ENCODE results near the gene CYGB. TPM values are rescaled to one million over a fixed set of nuclear protein-coding genes. Genes with fewer than 3 reads are reported as not detected.

Gene CYGB
- total RNA-seq, 4 donors from 2014 or later: 1.3 to 12.8 (median 6.9) TPM

- H3K4me1 ChIP-seq: peaks cover 16 to 97% (median 16%) of the 10 kb centered on the region in 3 donors
- TF ChIP-seq CTCF (IDR thresholded peaks at IDR 0.05) (peak in 1 of 6 experiments; percentile 19), POLR2A (IDR thresholded peaks at IDR 0.05) (no peak)
- WGBS, 2 donors: 62 to 72% methylated on average over 4 to 6 of the region's 22 CpGs
- no peaks in the 10 kb centered on the region for H3K9me3 ChIP-seq
- H3K27me3 ChIP-seq: peaks cover 0 to 56% (median 3%) of the 10 kb centered on the region in 4 donors
- H3K4me3 ChIP-seq: peak within 1 kb of the TSS in 3 of 4 donors; percentile 38 to 67 (median 54)
- intact Hi-C loops (cut with DNase I): no loop called here
- peak within 1 kb of the TSS; percentile 63 to 87 (median 82) for H3K27ac ChIP-seq
- DNase-seq: no peak
- H3K36me3 ChIP-seq: no peaks in the 10 kb centered on the region
Measured at GRCh38 chr17:76539631-76540271, 2.2 kb upstream of the CYGB start, which contains the start of gene PRCD. Gene PRCD (plus strand): TSS chr17:76540044. CDS start chr17:76540142, 98 bp downstream.

GRCh38 chr17:76538941-76539570 is 1.5 kb upstream of the CYGB start:
- Histone ChIP-seq H3K27me3 (peaks cover 0 to 49% (median 3%) of the 10 kb centered on the region in 4 donors), H3K27ac (peak overlapping the region in 3 of 4 donors; percentile 57 to 87 (median 84)), H3K9me3 (no peaks in the 10 kb centered on the region), H3K4me3 (peak overlapping the region in 2 of 4 donors; percentile 54 to 67), H3K36me3 (no peaks in the 10 kb centered on the region), H3K4me1 (peaks cover 16 to 95% (median 18%) of the 10 kb centered on the region in 3 donors)
- no peak for DNase-seq
- 84 to 92% methylated on average over 6 to 9 of the region's 9 CpGs for WGBS, 2 donors
- intact Hi-C loops (cut with DNase I): no loop called here
- TF ChIP-seq POLR2A (IDR thresholded peaks at IDR 0.05): no peak
- TF ChIP-seq CTCF (IDR thresholded peaks at IDR 0.05): no peak

- H3K9me3 ChIP-seq: no peaks in the 10 kb centered on the region
- H3K36me3 ChIP-seq: no peaks in the 10 kb centered on the region
- H3K4me3 ChIP-seq: peak overlapping the region; percentile 15 to 67 (median 47)
- H3K27me3 ChIP-seq: peaks cover 0 to 47% (median 3%) of the 10 kb centered on the region in 4 donors
- intact Hi-C loops (cut with DNase I): no loop called here
- DNase-seq: no peak
- WGBS, 2 donors: 69 to 74% methylated on average over 4 to 8 of the region's 37 CpGs
- H3K4me1 ChIP-seq: peaks cover 16 to 88% (median 18%) of the 10 kb centered on the region in 3 donors
- H3K27ac ChIP-seq: peak overlapping the region; percentile 32 to 87 (median 70)
- TF ChIP-seq POLR2A (IDR thresholded peaks at IDR 0.05) (no peak), CTCF (IDR thresholded peaks at IDR 0.05) (no peak)
Measured at GRCh38 chr17:76538281-76538931, 897 bp upstream of the CYGB start.

GRCh38 chr17:76537288-76537577 is 276 bp downstream of the CYGB start:
- DNase-seq: no peak
- no peaks in the 10 kb centered on the region for H3K9me3 ChIP-seq
- H3K4me1 ChIP-seq: peaks cover 16 to 77% (median 21%) of the 10 kb centered on the region in 3 donors
- intact Hi-C loops (cut with DNase I): no loop called here
- H3K4me3 ChIP-seq: peak overlapping the region; percentile 15 to 67 (median 47)
- H3K27me3 ChIP-seq: peaks cover 0 to 47% (median 3%) of the 10 kb centered on the region in 4 donors
- no peak for TF ChIP-seq CTCF (IDR thresholded peaks at IDR 0.05)
- no peak for TF ChIP-seq POLR2A (IDR thresholded peaks at IDR 0.05)
- H3K27ac ChIP-seq: peak overlapping the region; percentile 32 to 87 (median 70)
- 0 to 20% methylated on average over 1 to 2 of the region's 26 CpGs for WGBS, 2 donors
- no peaks in the 10 kb centered on the region for H3K36me3 ChIP-seq

All from esophagus squamous epithelium (tissue), 5 donors.